ENCODE measurements around the gene ATP6V1B1. TPM values are rescaled to one million over a fixed set of nuclear protein-coding genes. Genes with fewer than 3 reads are reported as not detected.

The ATP6V1B1 gene
- total and polyA plus RNA-seq, 2 of the 13 experiments (the other 11 are each of a cell fraction or from before 2014, with no cell fraction given) = 0.58 to 1.6 TPM

- no peak for TF ChIP-seq USF2 (IDR thresholded peaks at IDR 0.05; ENCODE audit: low read depth, low read length)
- no peak for TF ChIP-seq USF2 (CRISPR knock-in tag; IDR thresholded peaks at IDR 0.05; ENCODE audit: borderline replicate concordance)
- TF ChIP-seq GATAD1 (CRISPR knock-in tag; IDR thresholded peaks at IDR 0.05) = peak; percentile 87
- TF ChIP-seq, protein P1, sequence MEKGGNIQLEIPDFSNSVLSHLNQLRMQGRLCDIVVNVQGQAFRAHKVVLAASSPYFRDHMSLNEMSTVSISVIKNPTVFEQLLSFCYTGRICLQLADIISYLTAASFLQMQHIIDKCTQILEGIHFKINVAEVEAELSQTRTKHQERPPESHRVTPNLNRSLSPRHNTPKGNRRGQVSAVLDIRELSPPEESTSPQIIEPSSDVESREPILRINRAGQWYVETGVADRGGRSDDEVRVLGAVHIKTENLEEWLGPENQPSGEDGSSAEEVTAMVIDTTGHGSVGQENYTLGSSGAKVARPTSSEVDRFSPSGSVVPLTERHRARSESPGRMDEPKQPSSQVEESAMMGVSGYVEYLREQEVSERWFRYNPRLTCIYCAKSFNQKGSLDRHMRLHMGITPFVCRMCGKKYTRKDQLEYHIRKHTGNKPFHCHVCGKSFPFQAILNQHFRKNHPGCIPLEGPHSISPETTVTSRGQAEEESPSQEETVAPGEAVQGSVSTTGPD (CRISPR knock-in tag; IDR thresholded peaks at IDR 0.05) = peak; percentile 62; the same call in 1 of the 2 replicates
- TF ChIP-seq, protein P2, sequence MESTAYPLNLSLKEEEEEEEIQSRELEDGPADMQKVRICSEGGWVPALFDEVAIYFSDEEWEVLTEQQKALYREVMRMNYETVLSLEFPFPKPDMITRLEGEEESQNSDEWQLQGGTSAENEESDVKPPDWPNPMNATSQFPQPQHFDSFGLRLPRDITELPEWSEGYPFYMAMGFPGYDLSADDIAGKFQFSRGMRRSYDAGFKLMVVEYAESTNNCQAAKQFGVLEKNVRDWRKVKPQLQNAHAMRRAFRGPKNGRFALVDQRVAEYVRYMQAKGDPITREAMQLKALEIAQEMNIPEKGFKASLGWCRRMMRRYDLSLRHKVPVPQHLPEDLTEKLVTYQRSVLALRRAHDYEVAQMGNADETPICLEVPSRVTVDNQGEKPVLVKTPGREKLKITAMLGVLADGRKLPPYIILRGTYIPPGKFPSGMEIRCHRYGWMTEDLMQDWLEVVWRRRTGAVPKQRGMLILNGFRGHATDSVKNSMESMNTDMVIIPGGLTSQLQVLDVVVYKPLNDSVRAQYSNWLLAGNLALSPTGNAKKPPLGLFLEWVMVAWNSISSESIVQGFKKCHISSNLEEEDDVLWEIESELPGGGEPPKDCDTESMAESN (CRISPR knock-in tag; conservative IDR thresholded peaks at IDR 0.05) = peak; percentile 74; the same call in 1 of the 2 replicates
- no peak for TF ChIP-seq TCF7L2 (IDR thresholded peaks at IDR 0.05; ENCODE audit: low read depth, low read length)
- TF ChIP-seq AGO1 (IDR thresholded peaks at IDR 0.05; ENCODE audit: low read depth, low read length, poor library complexity, severe bottlenecking) = no peak
- TF ChIP-seq ETV6 (CRISPR knock-in tag; conservative IDR thresholded peaks at IDR 0.05) = no peak
- TF ChIP-seq GFI1 (CRISPR knock-in tag; IDR thresholded peaks at IDR 0.05; ENCODE audit: borderline replicate concordance) = no peak
- TF ChIP-seq HOXA5 (CRISPR knock-in tag; IDR thresholded peaks at IDR 0.05) = peak; percentile 41; the same call in 1 of the 2 replicates
- no peak for TF ChIP-seq SNRNP70 (IDR thresholded peaks at IDR 0.05; ENCODE audit: low read depth, low read length)
- peak; percentile 38; the same call in 1 of the 2 replicates for TF ChIP-seq RBAK (CRISPR knock-in tag; IDR thresholded peaks at IDR 0.05)
- TF ChIP-seq MYC (CRISPR knock-in tag; IDR thresholded peaks at IDR 0.05; ENCODE audit: borderline replicate concordance) = peak; percentile 50; the same call in 1 of the 2 replicates
- 0 out of 2 replicates have a peak, but pooled peaks have one; percentile 49 for TF ChIP-seq ZNF292 (CRISPR knock-in tag; IDR thresholded peaks at IDR 0.05; ENCODE audit: borderline replicate concordance, low read depth)
- peak; percentile 78; the same call in 1 of the 2 replicates for TF ChIP-seq HBP1 (CRISPR knock-in tag; IDR thresholded peaks at IDR 0.05; ENCODE audit: low read depth)
- TF ChIP-seq, protein P3, sequence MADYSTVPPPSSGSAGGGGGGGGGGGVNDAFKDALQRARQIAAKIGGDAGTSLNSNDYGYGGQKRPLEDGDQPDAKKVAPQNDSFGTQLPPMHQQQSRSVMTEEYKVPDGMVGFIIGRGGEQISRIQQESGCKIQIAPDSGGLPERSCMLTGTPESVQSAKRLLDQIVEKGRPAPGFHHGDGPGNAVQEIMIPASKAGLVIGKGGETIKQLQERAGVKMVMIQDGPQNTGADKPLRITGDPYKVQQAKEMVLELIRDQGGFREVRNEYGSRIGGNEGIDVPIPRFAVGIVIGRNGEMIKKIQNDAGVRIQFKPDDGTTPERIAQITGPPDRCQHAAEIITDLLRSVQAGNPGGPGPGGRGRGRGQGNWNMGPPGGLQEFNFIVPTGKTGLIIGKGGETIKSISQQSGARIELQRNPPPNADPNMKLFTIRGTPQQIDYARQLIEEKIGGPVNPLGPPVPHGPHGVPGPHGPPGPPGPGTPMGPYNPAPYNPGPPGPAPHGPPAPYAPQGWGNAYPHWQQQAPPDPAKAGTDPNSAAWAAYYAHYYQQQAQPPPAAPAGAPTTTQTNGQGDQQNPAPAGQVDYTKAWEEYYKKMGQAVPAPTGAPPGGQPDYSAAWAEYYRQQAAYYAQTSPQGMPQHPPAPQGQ (CRISPR knock-in tag; IDR thresholded peaks at IDR 0.05; ENCODE audit: borderline replicate concordance) = peak; percentile 96; the same call in 1 of the 2 replicates
- TF ChIP-seq PHF5A (CRISPR knock-in tag; IDR thresholded peaks at IDR 0.05; ENCODE audit: low read depth, unreplicated experiment) = no peak
- no peak for TF ChIP-seq SOX6 (IDR thresholded peaks at IDR 0.05)
- peak; percentile 61 for TF ChIP-seq SOX6 (CRISPR knock-in tag; IDR thresholded peaks at IDR 0.05)
- peak; percentile 60 for TF ChIP-seq ZNF605 (CRISPR knock-in tag; IDR thresholded peaks at IDR 0.05)
Measured at GRCh38 chr2:70994699-70995425, 59.2 kb downstream of the ATP6V1B1 start, which contains the start of gene TEX261 (continued).

Measured in HepG2 (cell line).